Superior temporal gyrus (tissue), 1 donor: ENCODE measurements around the gene RAB15.
A peak's percentile ranks its signal among the peaks of the same experiment; 100 is the strongest.

Experiments
- DNase-seq: peaks from one replicate; pipeline ENCODE4 v3.0.0-alpha.2; 2016; ENCODE audit errors: extremely low spot score

RAB15 gene

GRCh38 chr14:64971943-64972791 is at the start of gene RAB15:
RAB15 (minus strand) TSS chr14:64972336; CDS start chr14:64972076, 260 bp downstream.
- DNase-seq, result no peak

GRCh38 chr14:65019944-65020566 is 47.9 kb upstream of the RAB15 start:
- DNase-seq, result peak; percentile 96

GRCh38 chr14:65016471-65016870 is 44.3 kb upstream of the RAB15 start:
- DNase-seq, result peak; percentile 74

DNA sequence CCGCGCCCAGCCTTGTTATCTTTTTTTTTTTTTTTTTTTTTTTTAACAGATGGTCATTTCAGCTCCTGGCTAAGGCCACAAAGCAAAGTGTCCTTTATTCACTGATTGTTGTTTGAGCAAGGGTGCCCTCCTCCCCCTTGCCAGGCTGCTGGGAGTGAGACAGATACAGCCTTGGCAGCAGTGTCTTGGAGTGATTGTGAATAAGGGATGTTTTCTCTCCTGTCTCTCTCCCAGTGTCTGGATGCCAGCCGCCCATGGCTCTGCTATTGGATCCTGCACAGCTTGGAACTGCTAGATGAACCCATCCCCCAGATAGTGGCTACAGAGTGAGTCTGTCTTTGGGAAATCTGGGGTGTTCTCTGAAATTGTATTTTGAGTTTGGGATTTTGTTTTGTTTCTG is 43.3 kb upstream of the RAB15 start:
- DNase-seq, result peak; percentile 83

DNA sequence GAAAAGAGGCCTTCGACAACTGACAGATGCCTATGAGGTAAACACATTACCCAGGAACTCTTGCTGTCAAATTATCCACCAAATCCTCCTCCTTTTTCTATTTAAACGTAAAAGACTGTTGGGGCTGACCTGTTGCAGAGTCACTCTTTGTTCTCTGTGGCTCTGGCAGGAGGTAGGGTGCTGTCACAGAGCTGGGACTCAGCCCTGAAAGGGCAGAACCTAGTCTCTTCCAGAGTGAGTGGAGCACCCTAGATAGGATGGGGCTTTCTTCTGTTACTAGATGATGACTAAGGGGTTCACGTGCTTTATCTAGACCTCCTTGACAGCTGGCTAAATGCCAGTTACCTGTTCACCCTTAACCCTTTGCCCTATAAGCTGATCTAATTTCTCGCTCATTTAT is 40.2 kb upstream of the RAB15 start:
- no peak for DNase-seq

- no peak for DNase-seq
Observed at GRCh38 chr14:65011538-65011937, 39.4 kb upstream of the RAB15 start.

GRCh38 chr14:65010211-65010931 is 38.2 kb upstream of the RAB15 start:
- no peak for DNase-seq

- DNase-seq, result no peak
Observed at GRCh38 chr14:65007202-65007601, 35.1 kb upstream of the RAB15 start.

DNA sequence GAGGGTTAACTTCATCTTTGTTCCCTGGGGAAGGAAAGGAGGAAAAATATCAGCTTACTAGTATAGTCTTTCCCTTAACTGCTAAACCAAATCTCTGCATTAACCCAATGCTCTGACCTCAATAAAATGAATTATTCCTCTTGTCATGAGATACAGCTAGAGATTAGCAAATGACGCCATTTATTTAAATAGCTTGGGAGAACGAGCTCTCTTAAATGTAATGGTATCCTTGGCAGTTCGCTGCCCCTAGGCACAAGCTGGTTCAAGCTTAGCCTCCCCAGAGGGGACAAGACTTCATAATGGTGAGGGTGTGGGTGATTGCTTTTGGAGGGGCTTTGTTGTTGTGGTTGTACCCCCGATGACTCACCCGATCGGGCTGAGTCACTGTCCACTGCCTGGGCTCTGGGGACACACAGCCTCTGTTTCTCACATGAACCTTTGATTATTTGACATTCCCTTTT is 34.2 kb upstream of the RAB15 start:
- DNase-seq, result no peak

DNA sequence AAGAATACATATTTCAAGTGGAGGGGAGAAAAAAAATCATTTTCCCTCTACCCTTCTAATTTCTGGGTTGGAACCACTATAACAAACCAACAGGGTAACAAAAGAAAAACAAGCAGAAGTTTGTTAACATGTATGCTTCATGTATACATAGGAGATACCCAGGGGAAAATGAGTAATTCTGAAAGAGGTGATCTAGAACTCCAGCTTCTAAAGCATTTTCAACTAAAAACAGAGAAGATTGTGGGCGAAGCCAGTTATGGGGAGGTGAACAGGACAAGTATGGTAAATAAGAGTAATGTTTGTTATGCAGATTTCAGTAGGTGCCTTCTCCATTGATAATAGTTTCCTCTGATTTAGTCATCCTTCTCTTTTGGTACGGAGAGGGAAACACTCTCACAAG is 31.3 kb upstream of the RAB15 start:
- no peak for DNase-seq

DNA sequence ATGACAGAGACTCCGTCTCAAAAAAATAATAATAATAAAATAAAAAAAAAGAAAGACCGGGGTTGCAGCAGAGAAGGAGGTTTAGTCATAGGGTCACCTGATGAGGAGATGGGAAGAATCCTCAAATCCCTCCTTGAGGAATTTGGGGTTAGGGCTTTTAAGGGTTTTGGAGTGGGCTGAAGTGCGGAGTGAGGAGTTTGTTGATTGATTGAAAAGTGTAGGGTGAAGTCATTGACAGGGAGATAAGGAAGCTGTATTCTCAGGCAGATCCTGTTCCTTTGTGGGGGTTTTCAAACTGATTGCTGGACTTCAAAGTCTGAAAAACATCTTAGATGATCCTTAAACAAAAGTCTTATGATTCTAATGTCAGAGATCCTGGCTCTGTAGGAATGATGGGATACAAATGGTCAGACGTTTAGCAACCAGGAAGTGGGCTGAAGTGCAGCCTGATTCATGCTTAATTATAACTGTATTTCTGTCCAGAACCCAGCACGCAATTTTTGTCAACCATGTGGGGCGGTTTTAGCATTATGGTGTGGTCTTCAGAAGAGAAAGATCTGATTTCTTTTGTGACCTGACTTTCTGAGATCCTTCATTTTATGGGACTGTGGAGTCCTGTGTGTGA is 30.6 kb upstream of the RAB15 start:
- DNase-seq, result no peak

GRCh38 chr14:65001723-65002122 is 29.6 kb upstream of the RAB15 start:
- DNase-seq, result no peak

DNA sequence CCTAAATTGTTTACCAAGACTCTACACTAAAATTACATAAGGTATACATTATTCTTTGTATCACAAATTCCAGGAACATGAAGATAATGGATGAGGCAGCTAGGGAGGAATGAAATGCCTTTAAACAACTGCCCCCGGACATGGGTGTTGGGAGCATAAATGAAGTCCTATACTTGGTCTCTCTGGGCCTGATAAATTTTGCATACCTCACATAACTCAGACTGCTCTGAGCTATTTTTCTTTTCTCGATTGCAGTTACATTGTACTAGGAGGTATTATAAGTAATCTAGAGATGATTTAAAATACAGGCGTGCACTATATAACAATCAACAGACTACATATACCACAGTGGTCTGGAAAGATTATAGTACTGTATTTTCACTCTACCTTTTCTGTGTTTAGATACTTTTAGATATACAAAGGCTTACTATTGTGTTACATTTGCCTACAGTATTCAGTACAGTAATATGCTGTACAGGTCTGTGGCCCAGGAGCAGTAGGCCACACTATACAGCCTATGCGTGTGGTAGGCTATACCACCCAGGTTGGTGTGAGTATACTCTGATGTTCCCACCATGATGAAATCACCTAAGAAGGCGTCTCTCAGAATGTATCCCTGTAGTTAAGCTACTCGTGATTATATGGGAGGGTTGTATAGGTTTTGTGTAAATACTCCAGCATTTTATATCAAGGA is 28.9 kb upstream of the RAB15 start:
- DNase-seq, result no peak

DNA sequence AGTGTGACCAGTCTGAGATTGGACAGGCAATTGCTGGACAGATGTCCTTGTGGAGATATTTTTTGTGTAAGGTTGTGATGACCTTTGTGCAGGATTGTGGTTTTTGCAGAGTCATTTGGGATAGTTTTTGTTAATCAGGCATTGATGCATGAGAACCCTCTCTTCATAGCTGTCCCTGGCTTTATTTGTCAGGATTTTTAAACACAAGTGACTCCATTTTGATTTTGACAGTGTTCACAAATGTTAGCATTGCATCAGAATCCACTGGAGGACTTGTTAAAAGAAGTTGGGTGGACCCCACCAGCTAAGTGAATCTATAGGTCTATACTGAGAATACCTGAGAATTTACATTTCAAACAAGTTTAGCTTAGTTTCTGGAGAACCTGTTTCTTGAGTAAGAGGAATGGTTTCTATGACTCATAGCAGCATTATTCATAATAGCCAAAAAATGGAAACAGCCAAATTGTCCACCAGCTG is 26.4 kb upstream of the RAB15 start:
- no peak for DNase-seq

GRCh38 chr14:64997108-64997794 is 25.1 kb upstream of the RAB15 start:
- peak; percentile 79 for DNase-seq

GRCh38 chr14:64995291-64995690 is 23.2 kb upstream of the RAB15 start:
- no peak for DNase-seq

DNA sequence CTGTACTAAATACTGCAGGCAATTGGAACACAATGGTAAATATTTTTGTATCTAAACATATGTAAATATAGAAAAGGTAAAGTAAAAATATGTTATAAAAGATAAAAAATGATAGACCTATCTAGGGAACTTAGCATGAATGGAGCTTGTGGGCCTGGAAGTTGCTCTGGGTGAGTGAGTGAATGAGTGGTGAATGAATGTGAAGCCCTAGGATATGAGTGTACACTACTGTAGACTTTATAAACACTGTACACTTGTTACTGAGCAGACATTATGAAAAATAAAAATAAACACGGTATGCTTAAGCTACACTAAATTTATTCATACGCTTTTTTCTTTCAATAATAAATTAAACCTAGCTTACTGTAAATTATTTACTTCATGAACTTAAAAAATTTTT is 22.4 kb upstream of the RAB15 start:
- DNase-seq, result no peak

GRCh38 chr14:64993266-64993930 is 21.3 kb upstream of the RAB15 start:
- DNase-seq, result no peak

GRCh38 chr14:64992328-64992885 is 20.3 kb upstream of the RAB15 start:
- DNase-seq, result no peak

DNA sequence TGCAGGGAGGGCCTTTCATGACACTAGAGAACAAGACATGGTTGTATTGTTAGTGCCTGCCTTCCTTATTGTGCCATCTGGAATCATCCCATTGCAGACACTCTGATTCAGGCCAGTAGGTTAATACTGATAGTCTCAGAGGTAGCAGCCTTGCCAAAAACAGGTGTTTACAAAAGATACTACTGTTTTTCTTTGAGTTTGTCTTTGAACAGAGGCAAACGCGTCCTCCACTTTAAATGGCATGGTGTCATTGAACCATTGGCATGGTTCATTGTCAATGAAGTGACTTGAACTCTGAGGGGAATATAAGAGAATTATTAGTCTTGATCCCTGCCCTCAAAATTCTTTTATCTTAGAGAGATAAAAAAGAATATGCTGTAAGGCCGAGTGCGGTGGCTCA is 18.8 kb upstream of the RAB15 start:
- DNase-seq, result no peak
